ENCODE results near the gene DCAF11.
A peak's percentile ranks its signal among the peaks of the same experiment; 100 is the strongest.

DCAF11 gene

GRCh38 chr14:24089890-24090289, 24.7 kb upstream of the DCAF11 start:
- H3K27ac ChIP-seq (ENCODE audit: low read depth, low read length, severe bottlenecking): no peak overlapping the region
- no peaks in the 10 kb centered on the region for H3K4me1 ChIP-seq (ENCODE audit: control insufficient read depth, insufficient read depth, low read length, poor library complexity, severe bottlenecking)
- no peaks in the 10 kb centered on the region for H3K9me3 ChIP-seq (ENCODE audit: control insufficient read depth, low read length)
- 95 to 97% methylated on average over 3 to 5 of the region's 6 CpGs for WGBS, 2 experiments (ENCODE audit: insufficient coverage in 2 of 2)
- H3K4me3 ChIP-seq (ENCODE audit: extremely low read depth, insufficient read depth, low read length, poor library complexity, severe bottlenecking): no peak overlapping the region
- H3K36me3 ChIP-seq (ENCODE audit: control insufficient read depth, insufficient read depth, low read length): no peaks in the 10 kb centered on the region

GRCh38 chr14:24092110-24092504, 22.5 kb upstream of the DCAF11 start:
- peaks cover 6% of the 10 kb centered on the region for H3K36me3 ChIP-seq (ENCODE audit: control insufficient read depth, insufficient read depth, low read length)
- H3K27ac ChIP-seq (ENCODE audit: low read depth, low read length, severe bottlenecking): no peak overlapping the region
- no peaks in the 10 kb centered on the region for H3K9me3 ChIP-seq (ENCODE audit: control insufficient read depth, low read length)
- no peaks in the 10 kb centered on the region for H3K4me1 ChIP-seq (ENCODE audit: control insufficient read depth, insufficient read depth, low read length, poor library complexity, severe bottlenecking)
- no peak overlapping the region for H3K4me3 ChIP-seq (ENCODE audit: extremely low read depth, insufficient read depth, low read length, poor library complexity, severe bottlenecking)

GRCh38 chr14:24092505-24093206, 21.9 kb upstream of the DCAF11 start:
- Histone ChIP-seq H3K27ac (ENCODE audit: low read depth, low read length, severe bottlenecking) (no peak overlapping the region), H3K4me1 (ENCODE audit: control insufficient read depth, insufficient read depth, low read length, poor library complexity, severe bottlenecking) (no peaks in the 10 kb centered on the region), H3K36me3 (ENCODE audit: control insufficient read depth, insufficient read depth, low read length) (peaks cover 6% of the 10 kb centered on the region), H3K9me3 (ENCODE audit: control insufficient read depth, low read length) (no peaks in the 10 kb centered on the region), H3K4me3 (ENCODE audit: extremely low read depth, insufficient read depth, low read length, poor library complexity, severe bottlenecking) (no peak overlapping the region)
- 90 to 100% methylated on average over 3 to 4 of the region's 4 CpGs for WGBS, 2 experiments (ENCODE audit: insufficient coverage in 2 of 2)

GRCh38 chr14:24093207-24093900, 21.2 kb upstream of the DCAF11 start:
- H3K4me3 ChIP-seq (ENCODE audit: extremely low read depth, insufficient read depth, low read length, poor library complexity, severe bottlenecking): peak overlapping the region; percentile 72
- peaks cover 13% of the 10 kb centered on the region for H3K36me3 ChIP-seq (ENCODE audit: control insufficient read depth, insufficient read depth, low read length)
- H3K4me1 ChIP-seq (ENCODE audit: control insufficient read depth, insufficient read depth, low read length, poor library complexity, severe bottlenecking): no peaks in the 10 kb centered on the region
- H3K27ac ChIP-seq (ENCODE audit: low read depth, low read length, severe bottlenecking): peak overlapping the region; percentile 78
- 84 to 88% methylated on average over 18 to 19 of the region's 19 CpGs for WGBS, 2 experiments (ENCODE audit: insufficient coverage in 2 of 2)
- no peaks in the 10 kb centered on the region for H3K9me3 ChIP-seq (ENCODE audit: control insufficient read depth, low read length)

GRCh38 chr14:24093901-24094840, 20.4 kb upstream of the DCAF11 start, which contains the start of gene PCK2:
Gene PCK2, plus strand, starts transcription at chr14:24094311. Its CDS starts 95 bp downstream, at chr14:24094406.
- Histone ChIP-seq H3K36me3 (ENCODE audit: control insufficient read depth, insufficient read depth, low read length) (peaks cover 22% of the 10 kb centered on the region), H3K27ac (ENCODE audit: low read depth, low read length, severe bottlenecking) (peak within 1 kb of the TSS; percentile 88), H3K9me3 (ENCODE audit: control insufficient read depth, low read length) (no peaks in the 10 kb centered on the region), H3K4me1 (ENCODE audit: control insufficient read depth, insufficient read depth, low read length, poor library complexity, severe bottlenecking) (no peaks in the 10 kb centered on the region), H3K4me3 (ENCODE audit: extremely low read depth, insufficient read depth, low read length, poor library complexity, severe bottlenecking) (peak within 1 kb of the TSS; percentile 72)
- 1% methylated on average over 59 to 61 of the region's 68 CpGs for WGBS, 2 experiments (ENCODE audit: insufficient coverage in 2 of 2)

GRCh38 chr14:24094841-24095270, 19.7 kb upstream of the DCAF11 start:
- Histone ChIP-seq H3K27ac (ENCODE audit: low read depth, low read length, severe bottlenecking) (peak overlapping the region; percentile 88), H3K9me3 (ENCODE audit: control insufficient read depth, low read length) (no peaks in the 10 kb centered on the region), H3K4me3 (ENCODE audit: extremely low read depth, insufficient read depth, low read length, poor library complexity, severe bottlenecking) (peak overlapping the region; percentile 72), H3K36me3 (ENCODE audit: control insufficient read depth, insufficient read depth, low read length) (peaks cover 28% of the 10 kb centered on the region), H3K4me1 (ENCODE audit: control insufficient read depth, insufficient read depth, low read length, poor library complexity, severe bottlenecking) (no peaks in the 10 kb centered on the region)
- WGBS, 2 experiments (ENCODE audit: insufficient coverage in 2 of 2): 15 to 19% methylated on average over 13 of the region's 14 CpGs

- Histone ChIP-seq H3K9me3 (ENCODE audit: control insufficient read depth, low read length) (no peaks in the 10 kb centered on the region), H3K4me3 (ENCODE audit: extremely low read depth, insufficient read depth, low read length, poor library complexity, severe bottlenecking) (peak overlapping the region; percentile 72), H3K36me3 (ENCODE audit: control insufficient read depth, insufficient read depth, low read length) (peaks cover 35% of the 10 kb centered on the region), H3K4me1 (ENCODE audit: control insufficient read depth, insufficient read depth, low read length, poor library complexity, severe bottlenecking) (no peaks in the 10 kb centered on the region), H3K27ac (ENCODE audit: low read depth, low read length, severe bottlenecking) (peak overlapping the region; percentile 88)
- 51 to 61% methylated on average over 8 to 12 of the region's 12 CpGs for WGBS, 2 experiments (ENCODE audit: insufficient coverage in 2 of 2)
Measured at GRCh38 chr14:24095271-24096068, 19.1 kb upstream of the DCAF11 start.

- H3K27ac ChIP-seq (ENCODE audit: low read depth, low read length, severe bottlenecking): no peak overlapping the region
Measured at GRCh38 chr14:24096545-24097181, 17.9 kb upstream of the DCAF11 start.

GRCh38 chr14:24098229-24098926, 16.2 kb upstream of the DCAF11 start:
- no peaks in the 10 kb centered on the region for H3K9me3 ChIP-seq (ENCODE audit: control insufficient read depth, low read length)
- no peak overlapping the region for H3K4me3 ChIP-seq (ENCODE audit: extremely low read depth, insufficient read depth, low read length, poor library complexity, severe bottlenecking)
- no peaks in the 10 kb centered on the region for H3K4me1 ChIP-seq (ENCODE audit: control insufficient read depth, insufficient read depth, low read length, poor library complexity, severe bottlenecking)
- H3K27ac ChIP-seq (ENCODE audit: low read depth, low read length, severe bottlenecking): no peak overlapping the region
- 90 to 93% methylated on average over 14 to 16 of the region's 16 CpGs for WGBS, 2 experiments (ENCODE audit: insufficient coverage in 2 of 2)
- peaks cover 61% of the 10 kb centered on the region for H3K36me3 ChIP-seq (ENCODE audit: control insufficient read depth, insufficient read depth, low read length)

More at GRCh38 chr14:24096545-24097181, 17.9 kb upstream of the DCAF11 start:
- H3K9me3 ChIP-seq (ENCODE audit: control insufficient read depth, low read length): no peaks in the 10 kb centered on the region
- WGBS, 2 experiments (ENCODE audit: insufficient coverage in 2 of 2): 93 to 95% methylated on average over 6 to 8 of the region's 8 CpGs
- H3K36me3 ChIP-seq (ENCODE audit: control insufficient read depth, insufficient read depth, low read length): peaks cover 46% of the 10 kb centered on the region
- H3K4me1 ChIP-seq (ENCODE audit: control insufficient read depth, insufficient read depth, low read length, poor library complexity, severe bottlenecking): no peaks in the 10 kb centered on the region
- no peak overlapping the region for H3K4me3 ChIP-seq (ENCODE audit: extremely low read depth, insufficient read depth, low read length, poor library complexity, severe bottlenecking)

Measured in mesodermal cell (in vitro differentiated cells).